ENCODE measurements around the gene TOM1L2.

DNA sequence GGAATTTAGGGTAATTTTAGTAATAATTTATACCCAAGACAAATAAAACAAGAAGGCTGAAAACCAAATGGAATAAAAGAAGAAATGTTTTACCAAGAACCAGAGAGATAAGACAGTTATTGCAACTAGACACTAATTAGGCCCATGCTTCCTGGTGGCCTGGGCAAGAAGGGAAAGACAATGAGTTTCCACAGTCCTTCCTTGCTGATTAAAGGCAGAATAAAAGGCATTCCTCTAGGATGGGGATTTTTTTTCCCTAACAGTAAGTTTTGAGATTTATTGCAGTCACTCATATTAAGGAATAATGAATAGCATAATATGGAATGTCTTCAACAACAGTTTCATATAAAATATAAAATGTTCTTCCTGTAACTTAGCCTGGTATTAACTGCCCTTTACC is 41.5 kb downstream of the TOM1L2 start:
- TF ChIP-seq POLR2AphosphoS5 (IDR thresholded peaks at IDR 0.05; ENCODE audit: low read depth, low read length) = no peak
- TF ChIP-seq, protein P1, sequence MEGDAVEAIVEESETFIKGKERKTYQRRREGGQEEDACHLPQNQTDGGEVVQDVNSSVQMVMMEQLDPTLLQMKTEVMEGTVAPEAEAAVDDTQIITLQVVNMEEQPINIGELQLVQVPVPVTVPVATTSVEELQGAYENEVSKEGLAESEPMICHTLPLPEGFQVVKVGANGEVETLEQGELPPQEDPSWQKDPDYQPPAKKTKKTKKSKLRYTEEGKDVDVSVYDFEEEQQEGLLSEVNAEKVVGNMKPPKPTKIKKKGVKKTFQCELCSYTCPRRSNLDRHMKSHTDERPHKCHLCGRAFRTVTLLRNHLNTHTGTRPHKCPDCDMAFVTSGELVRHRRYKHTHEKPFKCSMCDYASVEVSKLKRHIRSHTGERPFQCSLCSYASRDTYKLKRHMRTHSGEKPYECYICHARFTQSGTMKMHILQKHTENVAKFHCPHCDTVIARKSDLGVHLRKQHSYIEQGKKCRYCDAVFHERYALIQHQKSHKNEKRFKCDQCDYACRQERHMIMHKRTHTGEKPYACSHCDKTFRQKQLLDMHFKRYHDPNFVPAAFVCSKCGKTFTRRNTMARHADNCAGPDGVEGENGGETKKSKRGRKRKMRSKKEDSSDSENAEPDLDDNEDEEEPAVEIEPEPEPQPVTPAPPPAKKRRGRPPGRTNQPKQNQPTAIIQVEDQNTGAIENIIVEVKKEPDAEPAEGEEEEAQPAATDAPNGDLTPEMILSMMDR (IDR thresholded peaks at IDR 0.05) = no peak
- TF ChIP-seq, protein P2, sequence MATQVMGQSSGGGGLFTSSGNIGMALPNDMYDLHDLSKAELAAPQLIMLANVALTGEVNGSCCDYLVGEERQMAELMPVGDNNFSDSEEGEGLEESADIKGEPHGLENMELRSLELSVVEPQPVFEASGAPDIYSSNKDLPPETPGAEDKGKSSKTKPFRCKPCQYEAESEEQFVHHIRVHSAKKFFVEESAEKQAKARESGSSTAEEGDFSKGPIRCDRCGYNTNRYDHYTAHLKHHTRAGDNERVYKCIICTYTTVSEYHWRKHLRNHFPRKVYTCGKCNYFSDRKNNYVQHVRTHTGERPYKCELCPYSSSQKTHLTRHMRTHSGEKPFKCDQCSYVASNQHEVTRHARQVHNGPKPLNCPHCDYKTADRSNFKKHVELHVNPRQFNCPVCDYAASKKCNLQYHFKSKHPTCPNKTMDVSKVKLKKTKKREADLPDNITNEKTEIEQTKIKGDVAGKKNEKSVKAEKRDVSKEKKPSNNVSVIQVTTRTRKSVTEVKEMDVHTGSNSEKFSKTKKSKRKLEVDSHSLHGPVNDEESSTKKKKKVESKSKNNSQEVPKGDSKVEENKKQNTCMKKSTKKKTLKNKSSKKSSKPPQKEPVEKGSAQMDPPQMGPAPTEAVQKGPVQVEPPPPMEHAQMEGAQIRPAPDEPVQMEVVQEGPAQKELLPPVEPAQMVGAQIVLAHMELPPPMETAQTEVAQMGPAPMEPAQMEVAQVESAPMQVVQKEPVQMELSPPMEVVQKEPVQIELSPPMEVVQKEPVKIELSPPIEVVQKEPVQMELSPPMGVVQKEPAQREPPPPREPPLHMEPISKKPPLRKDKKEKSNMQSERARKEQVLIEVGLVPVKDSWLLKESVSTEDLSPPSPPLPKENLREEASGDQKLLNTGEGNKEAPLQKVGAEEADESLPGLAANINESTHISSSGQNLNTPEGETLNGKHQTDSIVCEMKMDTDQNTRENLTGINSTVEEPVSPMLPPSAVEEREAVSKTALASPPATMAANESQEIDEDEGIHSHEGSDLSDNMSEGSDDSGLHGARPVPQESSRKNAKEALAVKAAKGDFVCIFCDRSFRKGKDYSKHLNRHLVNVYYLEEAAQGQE (IDR thresholded peaks at IDR 0.05; ENCODE audit: insufficient read depth in 1 of 2, low read depth in 2 of 2, low read length in 1 of 2) = no peak

Data from Panc1 (cell line).